ENCODE measurements around the gene CCR7. TPM values are rescaled to one million over a fixed set of nuclear protein-coding genes. Genes with fewer than 3 reads are reported as not detected.

The CCR7 gene
- total RNA-seq, 2 donors from 2014 or later: 0.72 to 1.9 TPM

DNA sequence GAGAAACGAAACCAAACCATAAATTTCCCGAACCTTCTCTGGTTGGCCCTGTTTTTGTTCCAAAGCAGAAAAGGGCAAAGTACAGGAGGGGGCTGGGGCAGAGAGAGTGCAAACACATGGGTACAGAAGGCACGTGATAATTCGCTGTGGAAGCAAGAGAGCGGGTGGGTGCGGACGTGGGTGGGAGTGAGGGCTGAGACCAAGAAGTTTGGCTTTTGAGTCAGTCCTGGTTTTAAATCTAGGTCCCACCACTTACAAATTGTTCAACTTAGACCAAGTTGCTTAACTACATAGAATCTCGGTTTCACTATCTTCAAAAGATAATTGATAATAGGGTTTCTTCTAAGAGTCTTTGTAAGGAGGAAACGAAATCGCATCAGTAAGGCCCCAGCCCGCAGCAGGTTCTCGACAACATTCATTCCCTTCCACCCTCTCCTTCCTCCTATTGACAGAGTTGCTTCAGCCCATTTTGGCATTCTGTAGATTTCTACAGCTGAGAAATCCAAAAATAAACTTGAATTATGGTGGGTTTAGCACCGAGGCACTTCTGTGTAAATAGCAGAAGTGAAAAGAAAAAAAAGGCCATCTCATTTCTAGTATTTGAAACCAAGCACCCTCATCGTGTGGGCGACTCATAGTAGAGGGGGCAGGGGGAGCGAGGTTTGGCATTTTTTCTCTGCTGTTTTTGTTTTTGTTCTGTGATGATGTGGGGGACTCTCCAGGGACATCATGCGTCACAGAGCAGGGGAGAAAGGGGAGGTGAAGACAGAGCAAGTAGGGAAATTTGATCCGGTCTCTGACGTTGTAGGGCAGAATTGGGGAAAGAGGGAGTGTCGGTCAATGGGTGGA, 33.6 kb upstream of the CCR7 start:
- DNase-seq: no peak
- Histone ChIP-seq H3K4me3 (no peak overlapping the region), H3K9ac (ENCODE audit: low read depth in 2 of 2, low read length in 2 of 2) (peak overlapping the region in 1 of 2 donors; percentile 36), H3K36me3 (no peaks in the 10 kb centered on the region), H3K27me3 (no peaks in the 10 kb centered on the region), H3K27ac (peak overlapping the region; percentile 65), H3K4me1 (no peaks in the 10 kb centered on the region), H3K9me3 (no peaks in the 10 kb centered on the region)
- TF ChIP-seq, protein P1, sequence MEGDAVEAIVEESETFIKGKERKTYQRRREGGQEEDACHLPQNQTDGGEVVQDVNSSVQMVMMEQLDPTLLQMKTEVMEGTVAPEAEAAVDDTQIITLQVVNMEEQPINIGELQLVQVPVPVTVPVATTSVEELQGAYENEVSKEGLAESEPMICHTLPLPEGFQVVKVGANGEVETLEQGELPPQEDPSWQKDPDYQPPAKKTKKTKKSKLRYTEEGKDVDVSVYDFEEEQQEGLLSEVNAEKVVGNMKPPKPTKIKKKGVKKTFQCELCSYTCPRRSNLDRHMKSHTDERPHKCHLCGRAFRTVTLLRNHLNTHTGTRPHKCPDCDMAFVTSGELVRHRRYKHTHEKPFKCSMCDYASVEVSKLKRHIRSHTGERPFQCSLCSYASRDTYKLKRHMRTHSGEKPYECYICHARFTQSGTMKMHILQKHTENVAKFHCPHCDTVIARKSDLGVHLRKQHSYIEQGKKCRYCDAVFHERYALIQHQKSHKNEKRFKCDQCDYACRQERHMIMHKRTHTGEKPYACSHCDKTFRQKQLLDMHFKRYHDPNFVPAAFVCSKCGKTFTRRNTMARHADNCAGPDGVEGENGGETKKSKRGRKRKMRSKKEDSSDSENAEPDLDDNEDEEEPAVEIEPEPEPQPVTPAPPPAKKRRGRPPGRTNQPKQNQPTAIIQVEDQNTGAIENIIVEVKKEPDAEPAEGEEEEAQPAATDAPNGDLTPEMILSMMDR (IDR thresholded peaks at IDR 0.05): no peak
- intact Hi-C loops (cut with DNase I): no loop called here

DNA sequence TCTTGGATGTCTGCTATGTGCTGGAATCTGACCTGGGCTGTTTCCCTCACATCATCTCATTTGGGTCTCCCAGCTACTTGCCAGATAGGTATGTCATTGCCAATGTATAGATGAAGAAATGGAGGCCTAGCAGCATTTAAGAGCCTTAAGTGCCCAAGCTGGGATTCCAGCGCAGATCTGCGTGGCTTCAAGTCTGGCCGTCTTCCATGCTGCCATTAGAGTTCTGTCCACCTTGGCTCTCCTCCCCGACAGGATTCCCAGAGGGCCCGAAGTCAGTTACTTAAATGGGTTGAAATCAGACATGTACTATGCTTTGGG, 33.0 kb upstream of the CCR7 start:
- no peaks in the 10 kb centered on the region for H3K4me1 ChIP-seq
- peak overlapping the region; percentile 65 for H3K27ac ChIP-seq
- H3K9me3 ChIP-seq: no peaks in the 10 kb centered on the region
- DNase-seq: no peak
- peak overlapping the region in 1 of 2 donors; percentile 5 for H3K9ac ChIP-seq (ENCODE audit: low read depth in 2 of 2, low read length in 2 of 2)
- TF ChIP-seq, protein P1 (IDR thresholded peaks at IDR 0.05): no peak
- no peaks in the 10 kb centered on the region for H3K36me3 ChIP-seq
- intact Hi-C loops (cut with DNase I): no loop called here
- no peak overlapping the region for H3K4me3 ChIP-seq
- no peaks in the 10 kb centered on the region for H3K27me3 ChIP-seq

DNA sequence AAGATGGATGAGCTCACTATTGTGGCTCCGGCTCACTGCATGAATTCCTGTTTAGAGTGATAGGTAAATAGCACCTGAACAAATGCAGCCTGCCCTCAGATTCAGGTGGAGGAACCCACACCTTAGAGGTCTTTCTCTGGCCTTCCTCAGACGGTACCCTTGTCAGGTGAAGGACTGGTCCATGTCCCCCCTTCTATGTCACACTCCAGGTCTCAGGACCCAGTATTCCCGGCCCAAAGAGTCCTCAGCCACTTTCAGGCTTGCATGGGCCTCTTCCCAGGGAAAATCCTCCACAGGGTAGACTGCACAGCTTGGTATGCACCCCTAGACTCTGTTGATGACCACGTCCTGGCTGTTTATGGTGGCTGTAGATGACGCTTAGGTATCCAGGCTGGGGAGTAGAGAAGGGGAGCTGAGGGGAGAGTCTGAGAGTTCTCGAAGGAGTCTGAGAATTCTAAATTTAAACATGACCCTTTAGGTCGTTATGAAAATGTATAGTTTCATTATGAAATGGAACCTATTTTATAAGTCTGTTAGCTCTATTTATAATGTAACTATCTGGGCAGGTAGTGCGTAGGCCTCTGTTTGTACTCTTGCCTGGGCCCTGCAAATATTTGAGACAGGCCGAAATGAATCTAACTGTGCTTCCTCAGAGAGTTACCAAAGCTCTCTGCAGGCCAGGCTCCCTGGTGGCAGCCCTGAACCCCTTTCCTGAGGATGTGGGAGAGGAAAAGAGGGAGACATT, 32.5 kb upstream of the CCR7 start:
- no peaks in the 10 kb centered on the region for H3K9me3 ChIP-seq
- H3K27me3 ChIP-seq: no peaks in the 10 kb centered on the region
- TF ChIP-seq, protein P1 (IDR thresholded peaks at IDR 0.05): no peak
- intact Hi-C loops (cut with DNase I): no loop called here
- DNase-seq: no peak
- H3K27ac ChIP-seq: peak overlapping the region; percentile 65
- H3K9ac ChIP-seq (ENCODE audit: low read depth in 2 of 2, low read length in 2 of 2): peak overlapping the region in 1 of 2 donors; percentile 5
- H3K36me3 ChIP-seq: no peaks in the 10 kb centered on the region
- no peaks in the 10 kb centered on the region for H3K4me1 ChIP-seq
- H3K4me3 ChIP-seq: no peak overlapping the region

DNA sequence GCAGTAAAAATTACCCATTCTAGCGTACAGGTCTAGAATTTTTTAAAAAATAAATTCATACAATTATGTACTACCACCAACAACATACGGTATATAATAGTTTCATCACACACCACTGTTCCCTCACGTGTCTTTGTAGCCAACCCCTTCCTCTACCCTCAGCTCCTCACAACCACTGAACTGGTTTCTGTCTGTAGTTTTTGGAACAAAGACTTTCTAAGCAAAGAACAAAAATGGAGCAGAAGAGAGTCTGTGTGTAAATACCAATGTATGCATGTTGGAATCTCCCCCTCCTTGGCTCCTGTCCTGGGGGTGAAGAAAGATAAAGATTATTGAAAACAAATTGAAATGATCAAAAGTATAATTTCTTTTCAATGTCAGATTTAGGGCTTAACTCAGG, 31.9 kb upstream of the CCR7 start:
- no peak overlapping the region for H3K27ac ChIP-seq
- no peak overlapping the region for H3K4me3 ChIP-seq
- no peaks in the 10 kb centered on the region for H3K27me3 ChIP-seq
- no peaks in the 10 kb centered on the region for H3K4me1 ChIP-seq
- no peak for DNase-seq
- intact Hi-C loops (cut with DNase I): no loop called here
- no peaks in the 10 kb centered on the region for H3K36me3 ChIP-seq
- H3K9ac ChIP-seq (ENCODE audit: low read depth in 2 of 2, low read length in 2 of 2): no peak overlapping the region
- TF ChIP-seq, protein P1 (IDR thresholded peaks at IDR 0.05): no peak
- H3K9me3 ChIP-seq: no peaks in the 10 kb centered on the region

DNA sequence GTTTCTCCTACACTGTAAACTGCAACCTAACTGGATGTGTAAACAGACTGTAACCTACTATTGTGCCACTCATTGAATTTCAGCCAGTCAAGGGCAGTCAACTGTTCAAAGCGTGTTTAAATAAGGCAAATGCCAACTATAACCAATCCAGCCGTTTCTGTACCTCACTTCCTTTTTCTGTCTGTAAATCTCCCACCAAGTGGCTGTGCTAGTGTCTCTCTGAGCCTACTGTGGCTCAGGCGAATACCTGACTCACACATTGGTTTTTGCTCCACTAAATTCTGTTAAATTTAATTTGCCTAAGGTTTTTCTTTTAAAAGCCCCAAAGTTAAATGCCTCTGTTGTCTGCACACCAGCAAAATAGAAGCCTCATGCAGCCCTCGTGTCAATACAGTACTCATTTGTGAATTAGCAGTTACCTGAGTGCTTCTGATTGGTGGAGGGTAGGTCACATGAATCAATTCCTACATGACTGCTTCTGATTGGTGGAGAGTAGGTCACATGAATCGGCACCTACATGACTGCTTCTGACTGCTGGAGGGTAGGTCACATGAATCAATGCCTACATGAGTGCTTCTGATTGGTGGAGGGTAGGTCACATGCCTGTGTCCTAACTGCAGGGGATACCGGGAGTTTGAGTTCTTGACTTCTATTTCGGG, 31.1 kb upstream of the CCR7 start:
- H3K4me3 ChIP-seq: no peak overlapping the region
- DNase-seq: no peak
- intact Hi-C loops (cut with DNase I): no loop called here
- no peaks in the 10 kb centered on the region for H3K36me3 ChIP-seq
- H3K4me1 ChIP-seq: no peaks in the 10 kb centered on the region
- H3K9me3 ChIP-seq: no peaks in the 10 kb centered on the region
- TF ChIP-seq, protein P1 (IDR thresholded peaks at IDR 0.05): no peak
- no peak overlapping the region for H3K27ac ChIP-seq
- no peaks in the 10 kb centered on the region for H3K27me3 ChIP-seq
- H3K9ac ChIP-seq (ENCODE audit: low read depth in 2 of 2, low read length in 2 of 2): no peak overlapping the region

All from colonic mucosa (tissue), 4 donors.